ENCODE data around the gene LRRC9.

LRRC9 gene

GRCh38 chr14:60087668-60088067 is 167.7 kb downstream of the LRRC9 start:
- no peak overlapping the region for H3K4me3 ChIP-seq (replicated peaks; ENCODE audit: low read depth, low read length)
- TF ChIP-seq CTCF (IDR thresholded peaks at IDR 0.05; ENCODE audit: low read length, missing control alignments) = no peak
- DNase-seq (ENCODE audit: low read depth) = no peak

- TF ChIP-seq CTCF (IDR thresholded peaks at IDR 0.05; ENCODE audit: low read length, missing control alignments) = no peak
- DNase-seq (ENCODE audit: low read depth) = no peak
- H3K4me3 ChIP-seq (replicated peaks; ENCODE audit: low read depth, low read length) = no peak overlapping the region
Measured at GRCh38 chr14:60089221-60089620, 169.3 kb downstream of the LRRC9 start.

GRCh38 chr14:60090864-60091519 is 171.0 kb downstream of the LRRC9 start:
- peak overlapping the region; percentile 94 for H3K4me3 ChIP-seq (replicated peaks; ENCODE audit: low read depth, low read length)
- TF ChIP-seq CTCF (IDR thresholded peaks at IDR 0.05; ENCODE audit: low read length, missing control alignments) = no peak
- peak; percentile 85 for DNase-seq (ENCODE audit: low read depth)

- H3K4me3 ChIP-seq (replicated peaks; ENCODE audit: low read depth, low read length) = peak within 1 kb of the TSS; percentile 94
- DNase-seq (ENCODE audit: low read depth) = peak; percentile 99
- TF ChIP-seq CTCF (IDR thresholded peaks at IDR 0.05; ENCODE audit: low read length, missing control alignments) = no peak
Measured at GRCh38 chr14:60091550-60092525, 171.9 kb downstream of the LRRC9 start, which contains the start of gene PCNX4. PCNX4 (plus strand) TSS chr14:60091923; CDS start chr14:60107639, 15,716 bp downstream.

- peak overlapping the region; percentile 94 for H3K4me3 ChIP-seq (replicated peaks; ENCODE audit: low read depth, low read length)
- peak; percentile 55 for DNase-seq (ENCODE audit: low read depth)
- no peak for TF ChIP-seq CTCF (IDR thresholded peaks at IDR 0.05; ENCODE audit: low read length, missing control alignments)
Measured at GRCh38 chr14:60092526-60092920, 172.6 kb downstream of the LRRC9 start.

GRCh38 chr14:60093080-60093479 is 173.1 kb downstream of the LRRC9 start:
- H3K4me3 ChIP-seq (replicated peaks; ENCODE audit: low read depth, low read length) = peak overlapping the region; percentile 94
- DNase-seq (ENCODE audit: low read depth) = no peak
- TF ChIP-seq CTCF (IDR thresholded peaks at IDR 0.05; ENCODE audit: low read length, missing control alignments) = no peak

Measured in fibroblast of pulmonary artery (primary cell).